Nephron (organoid): ENCODE measurements around the gene RERG.

Experiments used
- H3K27ac Mint-ChIP-seq, 3 experiments: 2 replicates each; pipeline ENCODE4 v1.8.0; 2020; ENCODE audit warnings: mixed read lengths in 3 of 3, mild to moderate bottlenecking in 2 of 3, moderate library complexity in 1 of 3
- H3K27me3 Mint-ChIP-seq: 2 replicates; pipeline ENCODE4 v1.8.0; 2021; ENCODE audit warnings: low read depth, mild to moderate bottlenecking, moderate library complexity, mixed read lengths
- H3K36me3 Mint-ChIP-seq: 2 replicates; pipeline ENCODE4 v1.8.0; 2020; ENCODE audit warnings: low read depth, mixed read lengths
- H3K4me1 Mint-ChIP-seq: 2 replicates; pipeline ENCODE4 v1.8.0; 2020; ENCODE audit warnings: mixed read lengths
- H3K4me3 Mint-ChIP-seq, 3 experiments: 2 replicates each; pipeline ENCODE4 v1.8.0; 2020; ENCODE audit warnings: mild to moderate bottlenecking in 3 of 3, mixed read lengths in 3 of 3, moderate library complexity in 2 of 3
- H3K9me3 Mint-ChIP-seq: 2 replicates; pipeline ENCODE4 v1.8.0; 2020; ENCODE audit warnings: mixed read lengths
- TF ChIP-seq, protein P1 (sequence below), 3 experiments: fragments of 200-600 bp; sonication (generic); IDR thresholded peaks; one replicate each; pipeline ENCODE4 v1.5.0; 2021; ENCODE audit warnings: antibody characterized with exemption in 3 of 3; ENCODE audit not compliant: unreplicated experiment in 3 of 3

RERG gene

DNA sequence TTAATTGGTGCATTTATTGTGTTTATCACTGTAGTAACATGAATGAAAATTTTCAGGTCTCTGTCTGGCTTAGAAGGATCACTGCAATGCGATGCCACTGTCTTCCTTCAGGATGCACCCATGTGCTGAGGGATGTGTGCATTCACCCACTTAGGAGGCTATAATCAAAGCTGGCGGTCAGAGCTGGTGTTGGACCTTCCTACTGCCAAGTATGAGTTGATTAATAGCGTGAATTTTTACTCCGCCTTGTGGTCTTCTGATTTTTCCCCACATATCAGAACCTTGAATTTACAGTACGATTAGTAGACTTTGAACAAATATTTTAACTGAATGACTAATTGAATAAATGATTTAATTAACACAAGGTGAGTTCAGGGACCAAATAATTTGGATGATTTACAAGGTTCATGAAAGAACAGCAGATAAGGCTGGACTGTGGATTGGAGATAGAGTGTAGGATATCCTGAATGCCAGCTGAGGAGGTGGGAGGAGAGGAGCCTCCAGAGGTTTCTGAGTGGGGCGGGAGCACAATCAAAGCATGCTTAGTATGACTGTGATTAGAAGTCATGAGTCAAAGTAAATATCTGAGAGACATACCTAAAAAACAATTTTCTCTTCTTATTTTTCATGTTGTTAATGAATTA, 50.1 kb downstream of the RERG start:
- peak overlapping the region; percentile 56 to 93 (median 64) for H3K27ac Mint-ChIP-seq
- no peaks in the 10 kb centered on the region for H3K27me3 Mint-ChIP-seq
- H3K9me3 Mint-ChIP-seq: peaks cover 10% of the 10 kb centered on the region
- peaks cover 47% of the 10 kb centered on the region for H3K4me1 Mint-ChIP-seq
- peaks cover 12% of the 10 kb centered on the region for H3K36me3 Mint-ChIP-seq
- H3K4me3 Mint-ChIP-seq: no peak overlapping the region
- TF ChIP-seq, protein P1, sequence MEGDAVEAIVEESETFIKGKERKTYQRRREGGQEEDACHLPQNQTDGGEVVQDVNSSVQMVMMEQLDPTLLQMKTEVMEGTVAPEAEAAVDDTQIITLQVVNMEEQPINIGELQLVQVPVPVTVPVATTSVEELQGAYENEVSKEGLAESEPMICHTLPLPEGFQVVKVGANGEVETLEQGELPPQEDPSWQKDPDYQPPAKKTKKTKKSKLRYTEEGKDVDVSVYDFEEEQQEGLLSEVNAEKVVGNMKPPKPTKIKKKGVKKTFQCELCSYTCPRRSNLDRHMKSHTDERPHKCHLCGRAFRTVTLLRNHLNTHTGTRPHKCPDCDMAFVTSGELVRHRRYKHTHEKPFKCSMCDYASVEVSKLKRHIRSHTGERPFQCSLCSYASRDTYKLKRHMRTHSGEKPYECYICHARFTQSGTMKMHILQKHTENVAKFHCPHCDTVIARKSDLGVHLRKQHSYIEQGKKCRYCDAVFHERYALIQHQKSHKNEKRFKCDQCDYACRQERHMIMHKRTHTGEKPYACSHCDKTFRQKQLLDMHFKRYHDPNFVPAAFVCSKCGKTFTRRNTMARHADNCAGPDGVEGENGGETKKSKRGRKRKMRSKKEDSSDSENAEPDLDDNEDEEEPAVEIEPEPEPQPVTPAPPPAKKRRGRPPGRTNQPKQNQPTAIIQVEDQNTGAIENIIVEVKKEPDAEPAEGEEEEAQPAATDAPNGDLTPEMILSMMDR (IDR thresholded peaks at IDR 0.05; ENCODE audit: unreplicated experiment in 3 of 3): no peak

DNA sequence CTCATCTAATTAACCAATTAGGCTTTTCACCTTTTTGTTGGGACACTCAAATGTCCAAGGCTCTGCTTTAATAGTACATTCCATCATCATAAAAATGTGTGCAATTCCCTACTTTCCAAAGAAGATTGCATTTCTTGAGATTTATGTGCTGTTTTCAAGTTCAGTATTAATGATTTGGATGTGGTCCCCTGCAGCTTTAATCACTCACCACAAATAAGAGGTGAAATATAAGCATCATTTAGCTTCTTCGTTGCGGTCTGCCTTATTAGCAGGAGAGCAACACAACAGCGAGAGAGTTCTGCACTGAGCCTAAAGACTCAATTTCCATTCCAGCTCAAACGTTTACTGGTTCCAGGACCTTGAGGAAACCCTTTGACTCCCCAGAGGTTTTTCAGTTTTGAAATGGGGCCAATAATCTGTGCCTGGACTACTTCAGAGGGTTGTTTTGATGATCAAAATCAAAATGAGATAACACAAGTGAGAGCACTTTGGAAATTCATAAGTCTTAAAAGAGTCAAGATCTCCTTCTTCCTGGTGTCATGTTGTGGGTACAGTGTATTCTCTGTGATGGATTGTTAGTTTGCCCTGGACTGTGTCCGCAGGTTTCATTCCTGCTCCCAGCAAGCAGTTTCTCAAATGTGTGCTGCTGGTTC, 53.1 kb downstream of the RERG start:
- Mint-ChIP-seq H3K9me3 (no peaks in the 10 kb centered on the region), H3K36me3 (no peaks in the 10 kb centered on the region), H3K4me1 (peaks cover 49% of the 10 kb centered on the region), H3K27me3 (no peaks in the 10 kb centered on the region), H3K27ac (peak overlapping the region; percentile 84 to 98 (median 93)), H3K4me3 (no peak overlapping the region)
- TF ChIP-seq, protein P1 (IDR thresholded peaks at IDR 0.05; ENCODE audit: unreplicated experiment in 3 of 3): no peak

DNA sequence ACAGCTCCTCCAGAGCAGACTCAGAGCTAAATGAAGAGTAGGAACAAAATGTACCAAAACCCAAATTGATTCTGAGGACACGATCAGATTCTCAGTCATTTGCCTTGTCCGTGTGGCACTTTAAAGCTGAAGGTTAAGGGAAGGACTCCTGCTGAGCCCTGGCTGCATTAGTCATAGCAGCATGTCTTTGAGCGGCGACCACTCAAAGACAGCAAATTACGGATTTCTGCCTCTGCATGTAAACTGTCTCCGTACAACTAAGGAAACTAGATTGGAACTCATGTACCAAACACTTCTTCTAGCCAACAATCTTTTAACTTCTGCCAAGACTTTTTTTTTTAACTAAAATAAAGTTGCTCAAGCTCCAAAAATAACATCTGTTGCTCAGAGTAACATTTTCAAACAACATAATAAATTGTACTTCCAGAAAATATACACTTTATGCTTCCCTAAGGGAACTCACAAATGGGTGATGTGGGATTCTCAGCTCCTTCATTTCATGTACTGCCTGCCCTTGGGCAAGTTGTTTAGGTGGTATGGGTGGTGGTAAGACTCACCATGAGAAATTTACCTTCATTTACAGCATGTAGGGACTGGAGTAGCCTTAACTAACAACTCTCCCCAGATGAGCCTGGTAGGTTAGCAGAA, 56.1 kb downstream of the RERG start:
- TF ChIP-seq, protein P1 (IDR thresholded peaks at IDR 0.05; ENCODE audit: unreplicated experiment in 3 of 3): no peak
- Mint-ChIP-seq H3K36me3 (no peaks in the 10 kb centered on the region), H3K27ac (peak overlapping the region; percentile 55 to 92 (median 80)), H3K4me3 (no peak overlapping the region), H3K4me1 (peaks cover 45% of the 10 kb centered on the region), H3K27me3 (peaks cover 4% of the 10 kb centered on the region), H3K9me3 (no peaks in the 10 kb centered on the region)

DNA sequence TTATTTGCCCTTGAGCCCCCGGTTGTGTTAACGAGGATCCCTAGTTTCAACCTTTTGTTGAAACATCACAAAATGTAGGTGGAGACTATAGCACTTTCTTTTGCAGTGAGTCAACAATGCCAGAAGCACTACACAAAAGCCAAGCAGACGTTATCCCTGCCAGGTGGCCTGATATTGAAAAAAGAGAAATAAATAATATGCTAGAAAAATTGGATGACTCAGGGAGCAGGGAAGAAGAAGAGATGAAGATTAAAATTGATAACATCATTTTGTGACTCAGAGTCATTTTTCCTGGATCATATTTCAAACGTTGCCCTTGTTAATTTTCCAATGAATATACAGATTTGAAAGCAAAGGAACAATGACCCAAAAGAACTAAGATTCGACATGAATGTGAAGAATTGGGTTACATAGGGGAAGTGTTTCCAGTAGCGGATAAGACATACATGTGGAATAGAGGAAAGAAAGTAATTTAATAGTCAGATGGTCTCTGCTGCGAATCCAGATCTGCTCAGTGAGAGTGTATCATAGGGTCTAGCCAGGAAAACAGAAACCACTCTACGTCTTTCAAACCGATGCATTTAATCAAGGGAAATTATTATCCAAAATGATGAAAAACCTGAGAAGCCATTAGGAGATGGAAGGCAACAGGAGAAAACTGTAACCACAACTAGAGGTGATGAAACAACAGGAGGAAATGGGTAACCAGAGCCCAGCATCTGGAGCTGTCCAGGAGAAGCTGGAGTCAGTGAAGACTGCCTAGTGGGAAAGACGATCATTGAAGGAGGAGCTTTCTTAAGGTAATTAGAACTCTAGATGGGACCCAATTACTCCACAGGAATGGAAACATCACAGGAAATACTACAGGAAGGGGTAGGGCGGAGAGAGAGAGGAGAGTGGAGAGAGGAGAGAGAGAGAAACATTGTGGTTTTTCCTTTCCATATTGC, 57.9 kb downstream of the RERG start:
- H3K9me3 Mint-ChIP-seq: no peaks in the 10 kb centered on the region
- TF ChIP-seq, protein P1 (IDR thresholded peaks at IDR 0.05; ENCODE audit: unreplicated experiment in 3 of 3): no peak
- peaks cover 27% of the 10 kb centered on the region for H3K4me1 Mint-ChIP-seq
- H3K4me3 Mint-ChIP-seq: no peak overlapping the region
- H3K36me3 Mint-ChIP-seq: no peaks in the 10 kb centered on the region
- peak overlapping the region in 2 of 3 experiments; percentile 37 to 38 for H3K27ac Mint-ChIP-seq
- H3K27me3 Mint-ChIP-seq: peaks cover 4% of the 10 kb centered on the region

DNA sequence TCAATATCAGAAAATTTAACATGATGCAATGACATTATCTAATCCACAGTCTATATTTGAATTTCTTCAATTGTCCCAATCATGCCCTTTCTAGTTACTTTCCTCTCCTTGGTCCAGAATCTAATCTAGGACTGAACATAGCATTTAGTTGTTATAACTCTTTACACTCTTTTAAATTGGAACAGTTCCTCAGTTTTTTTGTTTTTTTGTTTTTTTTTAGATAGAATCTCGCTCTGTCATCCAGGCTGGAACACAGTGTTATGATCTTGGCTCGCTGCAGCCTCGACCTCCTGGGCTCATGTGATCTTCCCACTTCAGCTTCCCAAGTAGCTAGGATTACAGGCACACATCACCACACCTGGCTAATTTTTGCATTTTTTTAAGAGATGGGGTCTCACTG, 63.1 kb downstream of the RERG start:
- H3K27me3 Mint-ChIP-seq: peaks cover 4% of the 10 kb centered on the region
- H3K4me1 Mint-ChIP-seq: peaks cover 27% of the 10 kb centered on the region
- TF ChIP-seq, protein P1 (IDR thresholded peaks at IDR 0.05; ENCODE audit: unreplicated experiment in 3 of 3): no peak
- no peaks in the 10 kb centered on the region for H3K36me3 Mint-ChIP-seq
- peak overlapping the region in 2 of 3 experiments; percentile 12 to 71 for H3K27ac Mint-ChIP-seq
- H3K4me3 Mint-ChIP-seq: no peak overlapping the region
- H3K9me3 Mint-ChIP-seq: no peaks in the 10 kb centered on the region
